GM12892 (cell line): ENCODE results near the gene PDILT.

ENCODE experiments used
- POLR2A ChIP-seq: IDR thresholded peaks from 2 replicates; pipeline ENCODE4 v1.6.1; 2011; ENCODE audit warnings: low read depth, low read length, control low read depth
- POLR2AphosphoS5 ChIP-seq: IDR thresholded peaks from 2 replicates; pipeline ENCODE4 v1.6.1; 2011; ENCODE audit warnings: low read depth, low read length, control low read depth
- TAF1 ChIP-seq: IDR thresholded peaks from 2 replicates; pipeline ENCODE4 v1.6.1; 2011; ENCODE audit warnings: low read depth, mild to moderate bottlenecking, control low read depth, low read length, borderline replicate concordance

DNA sequence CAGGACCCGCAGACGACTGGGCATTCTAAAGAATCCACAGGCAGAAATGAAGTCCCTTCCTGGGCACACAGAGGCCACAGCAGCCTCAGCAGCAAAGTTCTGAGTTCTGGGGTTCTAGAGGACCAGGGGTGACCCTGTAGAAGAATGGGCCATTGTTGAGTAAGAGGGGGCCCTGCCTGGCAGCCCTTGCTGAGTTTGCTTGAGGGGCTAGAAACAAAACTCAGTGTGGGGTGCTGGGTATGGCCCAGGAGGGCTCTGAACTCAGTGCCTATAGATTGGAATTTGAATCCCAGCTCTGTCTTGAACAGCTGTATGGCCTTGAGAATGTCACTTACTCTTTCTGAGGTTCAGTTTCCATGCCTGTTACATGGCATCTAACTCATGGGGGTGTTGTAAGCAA lies at the start of gene PDILT:
- TF ChIP-seq POLR2A (no peak), TAF1 (no peak), POLR2AphosphoS5 (no peak)
